Endothelial cell of umbilical vein (primary cell): ENCODE measurements around the gene ADAM23. TPM values are rescaled to one million over a fixed set of nuclear protein-coding genes. Genes with fewer than 3 reads are reported as not detected.

Source experiments
- BruUV-seq: library from RNA; stranded (reverse); fragments of 400-500 nt; replicated peaks from 2 replicates; lab custom pipeline; 2021; lab: Mats Ljungman, UMichigan
- CTCF ChIA-PET: fragments of 300-600, 350-600 bp; sonication (Branson Sonifier 250); formaldehyde crosslinking; loops from one replicate; lab custom pipeline; 2021; ENCODE audit warnings: antibody characterized with exemption, inconsistent platforms; lab: Charles Lee
- POLR2A ChIA-PET: fragments of 300-600, 350-600 bp; sonication (Branson Sonifier 250); formaldehyde crosslinking; loops from one replicate; lab custom pipeline; 2021; ENCODE audit warnings: antibody characterized with exemption, inconsistent platforms; lab: Charles Lee
- DNase-seq: peaks from one replicate; pipeline ENCODE4 v3.0.0-alpha.2; 2011; ENCODE audit warnings: low read depth, low spot score
- FAIRE-seq: peaks from 2 replicates; lab custom pipeline; 2011; peaks lifted over from hg19 to GRCh38; lab: Jason Lieb, UNC
- H2AFZ ChIP-seq: 2 replicates; pipeline ENCODE4 v1.6.0; 2012; ENCODE audit warnings: low read depth, low read length, control low read depth, inconsistent platforms
- H3K27ac ChIP-seq: 2 replicates; pipeline ENCODE4 v1.5.1; 2011; ENCODE audit warnings: low read depth, mild to moderate bottlenecking, control low read depth, low read length, moderate library complexity; ENCODE audit not compliant: insufficient read depth
- H3K27me3 ChIP-seq, 2 experiments: 2 replicates each; pipeline versions ENCODE4 v1.6.0 to v1.6.1; 2011; ENCODE audit warnings: low read length in 2 of 2, mixed read lengths in 1 of 2; ENCODE audit not compliant: control insufficient read depth in 2 of 2, insufficient read depth in 2 of 2
- H3K36me3 ChIP-seq, 2 experiments: 2 replicates in 1 of 2; 3 replicates in 1 of 2; pipeline ENCODE4 v1.5.1; 2011; ENCODE audit warnings: low read length in 2 of 2, mild to moderate bottlenecking in 1 of 2, moderate library complexity in 1 of 2; ENCODE audit not compliant: control insufficient read depth in 2 of 2, insufficient read depth in 2 of 2; ENCODE audit errors: extremely low read depth in 1 of 2
- H3K4me1 ChIP-seq: 3 replicates; pipeline ENCODE4 v1.5.1; 2011; ENCODE audit warnings: mild to moderate bottlenecking, low read length; ENCODE audit not compliant: control insufficient read depth, insufficient read depth; ENCODE audit errors: extremely low read depth
- H3K4me2 ChIP-seq: 2 replicates; pipeline ENCODE4 v1.6.1; 2011; ENCODE audit warnings: low read length, control low read depth, mixed read lengths; ENCODE audit not compliant: insufficient read depth
- H3K4me3 ChIP-seq, 3 experiments: fragments of 200-600 bp in 1 of 3; sonication (generic), shearing (Covaris generic) in 1 of 3; replicated peaks in 1 of 3; 2 replicates each; pipeline ENCODE4 v1.5.1; 2011 to 2016; ENCODE audit warnings: control low read depth in 3 of 3, low read length in 3 of 3, mild to moderate bottlenecking in 2 of 3, inconsistent platforms in 1 of 3, low read depth in 1 of 3, moderate library complexity in 1 of 3; ENCODE audit not compliant: insufficient read depth in 1 of 3
- H3K79me2 ChIP-seq: 2 replicates; pipeline ENCODE4 v1.6.0; 2012; ENCODE audit warnings: low read length, inconsistent platforms; ENCODE audit not compliant: control insufficient read depth, insufficient read depth
- H3K9ac ChIP-seq: replicated peaks from 2 replicates; pipeline ENCODE3; 2011; ENCODE audit warnings: low read length, control low read depth; ENCODE audit not compliant: insufficient read depth; ENCODE audit errors: extremely low read depth
- H3K9me1 ChIP-seq: replicated peaks from 3 replicates; pipeline ENCODE4 v1.6.0; 2011; ENCODE audit warnings: mild to moderate bottlenecking, low read length; ENCODE audit not compliant: control insufficient read depth, insufficient read depth; ENCODE audit errors: extremely low read depth
- H3K9me3 ChIP-seq: replicated peaks from 2 replicates; pipeline ENCODE4 v1.5.1; 2012; ENCODE audit warnings: low read length, inconsistent platforms; ENCODE audit not compliant: control insufficient read depth, insufficient read depth
- H4K20me1 ChIP-seq: replicated peaks from 2 replicates; pipeline ENCODE3; 2011; ENCODE audit warnings: mild to moderate bottlenecking, low read length; ENCODE audit not compliant: control insufficient read depth, insufficient read depth; ENCODE audit errors: extremely low read depth
- CTCF ChIP-seq, 2 donors: IDR thresholded peaks; 1 replicate in 1 of 2; 2 replicates in 1 of 2; pipeline ENCODE4 v1.5.1; 2011; ENCODE audit warnings: low read length in 2 of 2, mild to moderate bottlenecking in 2 of 2, moderate library complexity in 2 of 2, control low read depth in 1 of 2, inconsistent platforms in 1 of 2, low read depth in 1 of 2; ENCODE audit not compliant: insufficient read depth in 1 of 2; ENCODE audit errors: extremely low read depth in 1 of 2
- EZH2 ChIP-seq: IDR thresholded peaks from 2 replicates; pipeline ENCODE4 v1.6.1; 2012; ENCODE audit warnings: borderline replicate concordance, low read depth, mild to moderate bottlenecking, moderate library complexity, low read length, inconsistent platforms; ENCODE audit not compliant: severe bottlenecking
- FOS ChIP-seq: IDR thresholded peaks from 2 replicates; pipeline ENCODE4 v1.6.1; 2011; ENCODE audit warnings: mild to moderate bottlenecking, low read length, moderate library complexity, borderline replicate concordance; ENCODE audit not compliant: insufficient read depth
- GATA2 ChIP-seq: IDR thresholded peaks from 2 replicates; pipeline ENCODE4 v1.7.0; 2011; ENCODE audit warnings: low read depth, mild to moderate bottlenecking, moderate library complexity, mixed read lengths, low read length; ENCODE audit not compliant: insufficient read length, insufficient read depth
- JUN ChIP-seq: IDR thresholded peaks from 2 replicates; pipeline ENCODE4 v1.6.1; 2011; ENCODE audit warnings: borderline replicate concordance, low read depth; ENCODE audit not compliant: insufficient read length, insufficient read depth
- MYC ChIP-seq: IDR thresholded peaks from one replicate; pipeline ENCODE4 v1.6.1; 2011; ENCODE audit warnings: mild to moderate bottlenecking, low read depth, low read length
- POLR2A ChIP-seq: IDR thresholded peaks from 2 replicates; pipeline ENCODE4 v1.6.1; 2012; ENCODE audit warnings: low read depth, mild to moderate bottlenecking, control low read depth, low read length
- POLR2AphosphoS5 ChIP-seq: IDR thresholded peaks from 2 replicates; pipeline ENCODE4 v1.6.1; 2012; ENCODE audit warnings: low read depth, mild to moderate bottlenecking, control low read depth, low read length, moderate library complexity; ENCODE audit not compliant: insufficient read depth
- dilution Hi-C: fragments of 300-500 bp; cut with MboI; formaldehyde crosslinking; loops from one replicate; pipeline ENCODE4 v1.15.0; 2019; ENCODE audit warnings: low sequenced_read_pairs; ENCODE audit not compliant: extremely low pct_ligation_motif_present
- intact Hi-C: fragments of 100-400 bp; cut with micrococcal nuclease; formaldehyde crosslinking; loops from one replicate; pipeline ENCODE4 v1.10.0; 2022
- polyA plus RNA-seq, 4 experiments: library from polyadenylated mRNA; depleted of rRNA in 3 of 4; stranded (reverse) in 3 of 4; unstranded in 1 of 4; fragments of >200 nt; gene quantifications; 2 replicates each; pipeline versions ENCODE4 v1.2.1 to v1.2.3, GENCODE V29; 2011 to 2012; ENCODE audit warnings: missing spikeins in 1 of 4
- total RNA-seq: library from RNA; stranded (reverse); gene quantifications from 2 replicates; pipeline ENCODE4 v1.2.3, GENCODE V29; 2021
- TF ChIP-seq, protein P1 (sequence below): IDR thresholded peaks from 2 replicates; pipeline ENCODE4 v1.6.1; 2011; ENCODE audit not compliant: insufficient read depth, insufficient read length

The ADAM23 gene
- total and polyA plus RNA-seq, 2 donors (not counting 3 experiments of a cell fraction or from before 2014, with no cell fraction given): 20.6 to 38.5 TPM

- ChIA-PET POLR2A (no interaction called here), CTCF (no interaction called here)
- no peaks in the 10 kb centered on the region for H3K9me1 ChIP-seq
- H4K20me1 ChIP-seq: no peaks in the 10 kb centered on the region
- H2AFZ ChIP-seq: no peak overlapping the region
- dilution Hi-C loops (no loop called here), intact Hi-C loops (no loop called here)
- H3K27me3 ChIP-seq: peaks cover 3 to 10% of the 10 kb centered on the region in 2 experiments
- no peaks in the 10 kb centered on the region for H3K4me1 ChIP-seq
- TF ChIP-seq EZH2 (no peak), CTCF (IDR thresholded peaks at IDR 0.05; ENCODE audit: extremely low read depth in 1 of 2, insufficient read depth in 1 of 2, low read depth in 1 of 2, low read length in 2 of 2) (no peak), GATA2 (no peak), FOS (no peak), POLR2A (no peak), JUN (no peak), MYC (no peak), POLR2AphosphoS5 (no peak)
- TF ChIP-seq, protein P1, sequence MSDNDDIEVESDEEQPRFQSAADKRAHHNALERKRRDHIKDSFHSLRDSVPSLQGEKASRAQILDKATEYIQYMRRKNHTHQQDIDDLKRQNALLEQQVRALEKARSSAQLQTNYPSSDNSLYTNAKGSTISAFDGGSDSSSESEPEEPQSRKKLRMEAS: no peak
- BruUV-seq: no TSS peak
- DNase-seq (no peak), FAIRE-seq (no peak)
- no peak overlapping the region for H3K4me2 ChIP-seq
- H3K27ac ChIP-seq: no peak overlapping the region
- H3K9me3 ChIP-seq: no peaks in the 10 kb centered on the region
- no peaks in the 10 kb centered on the region for H3K79me2 ChIP-seq
- H3K36me3 ChIP-seq: no peaks in the 10 kb centered on the region
- no peak overlapping the region for H3K4me3 ChIP-seq
- H3K9ac ChIP-seq: no peak overlapping the region
Measured at GRCh38 chr2:206631340-206631739, 188.0 kb downstream of the ADAM23 start.
